SK-N-SH (cell line): ENCODE measurements around the gene PLVAP. TPM values are rescaled to one million over a fixed set of nuclear protein-coding genes. Genes with fewer than 3 reads are reported as not detected.

ENCODE experiments used
- CTCF ChIA-PET: fragments of 300-600, 350-600 bp; formaldehyde crosslinking; extraction: SDS; loops from one replicate; lab custom pipeline; 2021; lab: Yijun Ruan, JAX
- POLR2A ChIA-PET: fragments of 350-600 bp; sonication (Branson Sonifier 250); formaldehyde crosslinking; extraction: SDS; loops from one replicate; lab custom pipeline; 2020; ENCODE audit warnings: antibody characterized with exemption, inconsistent platforms; lab: Yijun Ruan, JAX
- DNase-seq: peaks from one replicate; pipeline ENCODE4 v3.0.0; 2012
- H2AFZ ChIP-seq: fragments of 200-600 bp; sonication (generic); 2 replicates; pipeline ENCODE4 v1.8.1; 2016; ENCODE audit warnings: antibody characterized with exemption, mild to moderate bottlenecking, low read depth
- H3F3A ChIP-seq: fragments of 200-600 bp; sonication (generic); replicated peaks from 2 replicates; pipeline ENCODE3; 2016; ENCODE audit warnings: antibody characterized with exemption, mild to moderate bottlenecking; ENCODE audit not compliant: insufficient read depth
- H3K27ac ChIP-seq, 2 experiments: fragments of 200-500 bp in 1 of 2; fragments of 200-600 bp in 1 of 2; sonication (Bioruptor generic) in 1 of 2; sonication (generic), shearing (Covaris generic) in 1 of 2; 2 replicates each; pipeline versions ENCODE4 v1.5.1 to v1.6.1; 2014 to 2016; ENCODE audit warnings: low read depth in 2 of 2, inconsistent platforms in 1 of 2, low read length in 1 of 2, mild to moderate bottlenecking in 1 of 2, mixed read lengths in 1 of 2
- H3K27me3 ChIP-seq: fragments of 200-600 bp; sonication (generic), shearing (Covaris generic); 2 replicates; pipeline ENCODE4 v1.6.1; 2016; ENCODE audit warnings: mixed run types; ENCODE audit not compliant: insufficient read depth
- H3K36me3 ChIP-seq, 2 experiments: fragments of 200-500 bp in 1 of 2; fragments of 200-600 bp in 1 of 2; sonication (Bioruptor generic) in 1 of 2; sonication (generic) in 1 of 2; replicated peaks in 1 of 2; 2 replicates each; pipeline versions ENCODE3 to v1.5.1; 2014 to 2016; ENCODE audit warnings: low read length in 1 of 2, mild to moderate bottlenecking in 1 of 2; ENCODE audit not compliant: insufficient read depth in 2 of 2, control insufficient read depth in 1 of 2
- H3K4me1 ChIP-seq, 2 experiments: fragments of 200-500 bp in 1 of 2; fragments of 200-600 bp in 1 of 2; sonication (Bioruptor generic) in 1 of 2; sonication (generic), shearing (Covaris generic) in 1 of 2; 2 replicates each; pipeline versions ENCODE4 v1.5.1 to v1.6.1; 2014 to 2016; ENCODE audit warnings: low read depth in 1 of 2, low read length in 1 of 2, mixed run types in 1 of 2; ENCODE audit not compliant: insufficient read depth in 2 of 2, control insufficient read depth in 1 of 2
- H3K4me2 ChIP-seq: fragments of 200-600 bp; sonication (generic), shearing (Covaris generic); 2 replicates; pipeline ENCODE4 v1.6.1; 2017; ENCODE audit warnings: mixed run types
- H3K4me3 ChIP-seq, 2 experiments: fragments of 200-500 bp in 1 of 2; fragments of 200-600 bp in 1 of 2; sonication (Bioruptor generic) in 1 of 2; sonication (generic), shearing (Covaris generic) in 1 of 2; 2 replicates each; pipeline versions ENCODE4 v1.5.1 to v1.8.1; 2014 to 2016; ENCODE audit warnings: low read depth in 2 of 2, inconsistent platforms in 1 of 2, low read length in 1 of 2, mild to moderate bottlenecking in 1 of 2, mixed read lengths in 1 of 2, moderate library complexity in 1 of 2
- H3K79me2 ChIP-seq: fragments of 200-600 bp; sonication (generic); 2 replicates; pipeline ENCODE4 v1.8.1; 2017; ENCODE audit warnings: mild to moderate bottlenecking; ENCODE audit not compliant: insufficient read depth
- H3K9ac ChIP-seq: fragments of 200-600 bp; sonication (generic); 2 replicates; pipeline ENCODE4 v1.6.1; 2017; ENCODE audit warnings: mixed run types
- H3K9me2 ChIP-seq: fragments of 200-600 bp; sonication (generic); 2 replicates; pipeline ENCODE4 v1.6.1; 2017; ENCODE audit warnings: mixed run types
- H3K9me3 ChIP-seq: fragments of 200-600 bp; sonication (generic); 2 replicates; pipeline ENCODE4 v1.6.1; 2017; ENCODE audit warnings: mixed run types, mild to moderate bottlenecking, moderate library complexity
- H4K20me1 ChIP-seq: fragments of 200-600 bp; sonication (generic); 2 replicates; pipeline ENCODE4 v1.6.1; 2017; ENCODE audit warnings: mild to moderate bottlenecking, mixed run types; ENCODE audit not compliant: insufficient read depth
- CTCF ChIP-seq: fragments of 200-600 bp; sonication (generic); IDR thresholded peaks from 2 replicates; pipeline ENCODE4 v1.6.1; 2017; ENCODE audit warnings: antibody characterized with exemption, mild to moderate bottlenecking, moderate library complexity
- EZH2phosphoT487 ChIP-seq: fragments of 200-600 bp; sonication (generic); IDR thresholded peaks from 2 replicates; pipeline ENCODE4 v1.6.1; 2017; ENCODE audit warnings: low read depth, mixed run types, mild to moderate bottlenecking, antibody characterized with exemption, moderate library complexity, borderline replicate concordance
- FOSL2 ChIP-seq: IDR thresholded peaks from 2 replicates; pipeline ENCODE4 v1.4.0; 2012; ENCODE audit warnings: low read depth, mild to moderate bottlenecking, moderate library complexity, borderline replicate concordance
- GABPA ChIP-seq: IDR thresholded peaks from 2 replicates; pipeline ENCODE4 v1.4.0; 2012; ENCODE audit warnings: low read depth, mild to moderate bottlenecking
- GATA2 ChIP-seq: sonication (generic); formaldehyde crosslinking; IDR thresholded peaks from 2 replicates; pipeline ENCODE4 v1.5.0; 2020; ENCODE audit warnings: mild to moderate bottlenecking, missing genetic modification reagents
- JUND ChIP-seq: IDR thresholded peaks from 2 replicates; pipeline ENCODE4 v1.4.0; 2012
- NRF1 ChIP-seq: IDR thresholded peaks from 2 replicates; pipeline ENCODE4 v1.6.1; 2012; ENCODE audit warnings: low read depth, mild to moderate bottlenecking, low read length
- POLR2AphosphoS5 ChIP-seq: IDR thresholded peaks from 2 replicates; pipeline ENCODE4 v1.6.1; 2012; ENCODE audit warnings: low read depth, low read length
- RAD21 ChIP-seq: IDR thresholded peaks from 2 replicates; pipeline ENCODE4 v1.6.1; 2012; ENCODE audit warnings: mild to moderate bottlenecking, low read length
- RFX5 ChIP-seq: IDR thresholded peaks from 2 replicates; pipeline ENCODE4 v1.6.1; 2012; ENCODE audit warnings: mild to moderate bottlenecking, improper control_type of control experiment, low read length
- RXRA ChIP-seq: IDR thresholded peaks from 2 replicates; pipeline ENCODE4 v1.4.0; 2012; ENCODE audit warnings: low read depth, mild to moderate bottlenecking, borderline replicate concordance
- WGBS: methylation state at CpG from one replicate; pipeline ENCODE4 v1.1.6; 2017; ENCODE audit warnings: low lambda C conversion rate; 5-methylcytosine and 5-hydroxymethylcytosine counted together
- polyA plus RNA-seq, 3 experiments: library from polyadenylated mRNA; depleted of rRNA; stranded (reverse); fragments of >200 nt; gene quantifications; 2 replicates each; pipeline ENCODE4 v1.2.3, GENCODE V29; 2012
- TF ChIP-seq, protein P1 (sequence below): IDR thresholded peaks from 2 replicates; pipeline ENCODE4 v1.4.0; 2012; ENCODE audit warnings: low read depth, borderline replicate concordance
- TF ChIP-seq, protein P2 (sequence below): fragments of 150-350 bp; IDR thresholded peaks from 2 replicates; pipeline ENCODE4 v1.6.1; 2017; ENCODE audit warnings: antibody characterized with exemption, low read length, low read depth, borderline replicate concordance

PLVAP gene
- polyA plus RNA-seq, 1 of the 3 experiments (the other 2 are of a cell fraction) = not detected

- Histone ChIP-seq H3K36me3 (no peaks in the 10 kb centered on the region), H3K4me1 (no peaks in the 10 kb centered on the region), H3K4me3 (no peak overlapping the region), H3K27ac (no peak overlapping the region), H3K9ac (no peak overlapping the region), H3K9me2 (no peaks in the 10 kb centered on the region), H3F3A (no peaks in the 10 kb centered on the region), H3K4me2 (no peak overlapping the region), H4K20me1 (no peaks in the 10 kb centered on the region), H3K79me2 (no peaks in the 10 kb centered on the region), H3K27me3 (no peaks in the 10 kb centered on the region), H2AFZ (no peak overlapping the region), H3K9me3 (no peaks in the 10 kb centered on the region)
- TF ChIP-seq RXRA (no peak), NRF1 (no peak), CTCF (no peak), FOSL2 (no peak), GABPA (no peak), EZH2phosphoT487 (no peak), RAD21 (no peak), POLR2AphosphoS5 (no peak), GATA2 (no peak), RFX5 (no peak), JUND (no peak)
- TF ChIP-seq, protein P1, sequence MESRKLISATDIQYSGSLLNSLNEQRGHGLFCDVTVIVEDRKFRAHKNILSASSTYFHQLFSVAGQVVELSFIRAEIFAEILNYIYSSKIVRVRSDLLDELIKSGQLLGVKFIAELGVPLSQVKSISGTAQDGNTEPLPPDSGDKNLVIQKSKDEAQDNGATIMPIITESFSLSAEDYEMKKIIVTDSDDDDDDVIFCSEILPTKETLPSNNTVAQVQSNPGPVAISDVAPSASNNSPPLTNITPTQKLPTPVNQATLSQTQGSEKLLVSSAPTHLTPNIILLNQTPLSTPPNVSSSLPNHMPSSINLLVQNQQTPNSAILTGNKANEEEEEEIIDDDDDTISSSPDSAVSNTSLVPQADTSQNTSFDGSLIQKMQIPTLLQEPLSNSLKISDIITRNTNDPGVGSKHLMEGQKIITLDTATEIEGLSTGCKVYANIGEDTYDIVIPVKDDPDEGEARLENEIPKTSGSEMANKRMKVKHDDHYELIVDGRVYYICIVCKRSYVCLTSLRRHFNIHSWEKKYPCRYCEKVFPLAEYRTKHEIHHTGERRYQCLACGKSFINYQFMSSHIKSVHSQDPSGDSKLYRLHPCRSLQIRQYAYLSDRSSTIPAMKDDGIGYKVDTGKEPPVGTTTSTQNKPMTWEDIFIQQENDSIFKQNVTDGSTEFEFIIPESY = no peak
- TF ChIP-seq, protein P2, sequence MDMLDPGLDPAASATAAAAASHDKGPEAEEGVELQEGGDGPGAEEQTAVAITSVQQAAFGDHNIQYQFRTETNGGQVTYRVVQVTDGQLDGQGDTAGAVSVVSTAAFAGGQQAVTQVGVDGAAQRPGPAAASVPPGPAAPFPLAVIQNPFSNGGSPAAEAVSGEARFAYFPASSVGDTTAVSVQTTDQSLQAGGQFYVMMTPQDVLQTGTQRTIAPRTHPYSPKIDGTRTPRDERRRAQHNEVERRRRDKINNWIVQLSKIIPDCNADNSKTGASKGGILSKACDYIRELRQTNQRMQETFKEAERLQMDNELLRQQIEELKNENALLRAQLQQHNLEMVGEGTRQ = no peak
- no peak for DNase-seq
- 46% methylated on average over 5 of the region's 6 CpGs for WGBS
- ChIA-PET CTCF (interaction anchor here (1.7 kb wide), 2 partner anchors 24 to 26 kb away, joined by 3 to 5 read pairs; no protein-coding TSS in a partner anchor), POLR2A (no interaction called here)
Measured at GRCh38 chr19:17359905-17360800, 17.0 kb downstream of the PLVAP start.
